Motor neuron (in vitro differentiated cells): ENCODE measurements around the gene NSUN2. TPM values are rescaled to one million over a fixed set of nuclear protein-coding genes. Genes with fewer than 3 reads are reported as not detected.
"Not testable (repeated sequence)": the region's sequence is repeated elsewhere in the genome, so short reads cannot be mapped to it uniquely, and the experiment has no call there.

Experiments
- ATAC-seq, 8 experiments: fragments of 200-7000 bp; cut with Tn5 transposase; replicated peaks in 6 of 8; 2 replicates each; pipeline ENCODE4 v1.8.0; 2021; ENCODE audit warnings: mild to moderate bottlenecking in 8 of 8, moderate library complexity in 8 of 8
- H3K27ac ChIP-seq, 2 donors: fragments of 250-450 bp; sonication (Bioruptor Pico); 2 replicates each; pipeline ENCODE4 v1.9.0; 2021; ENCODE audit warnings: antibody characterized with exemption in 2 of 2, mild to moderate bottlenecking in 2 of 2, moderate library complexity in 1 of 2
- H3K4me1 ChIP-seq, 2 donors: fragments of 250-450 bp; sonication (Bioruptor Pico); replicated peaks in 1 of 2; 2 replicates each; pipeline ENCODE4 v1.6.1; 2021; ENCODE audit warnings: antibody characterized with exemption in 2 of 2, mild to moderate bottlenecking in 2 of 2, moderate library complexity in 1 of 2
- H3K4me3 ChIP-seq, 5 donors: fragments of 250-450 bp; sonication (Bioruptor Pico); 2 replicates each; pipeline ENCODE4 v1.9.0; 2021; ENCODE audit warnings: antibody characterized with exemption in 5 of 5, mild to moderate bottlenecking in 5 of 5, moderate library complexity in 4 of 5
- WGBS, 10 experiments: fragments of 450-650 bp; shearing (Covaris generic); methylation state at CpG; one replicate each; pipeline ENCODE4 v1.0.0; 2022; 5-methylcytosine and 5-hydroxymethylcytosine counted together
- in situ Hi-C, 9 experiments: fragments of 400-800 bp; cut with MboI; loops; one replicate each; pipeline ENCODE4 v1.15.0; 2021; ENCODE audit warnings: low sequenced_read_pairs in 9 of 9, low pct_unique_long_range_greater_than_20kb in 2 of 9; ENCODE audit not compliant: unreplicated experiment in 9 of 9
- total RNA-seq, 8 experiments: library from RNA; unstranded; fragments of 300-600 nt; gene quantifications; 2 replicates each; pipeline versions ENCODE4 v1.2.3 to v1.2.4, GENCODE V29; 2022

The NSUN2 gene
- total RNA-seq, 8 experiments from 2014 or later: 20.6 to 86.7 (median 35.2) TPM

DNA sequence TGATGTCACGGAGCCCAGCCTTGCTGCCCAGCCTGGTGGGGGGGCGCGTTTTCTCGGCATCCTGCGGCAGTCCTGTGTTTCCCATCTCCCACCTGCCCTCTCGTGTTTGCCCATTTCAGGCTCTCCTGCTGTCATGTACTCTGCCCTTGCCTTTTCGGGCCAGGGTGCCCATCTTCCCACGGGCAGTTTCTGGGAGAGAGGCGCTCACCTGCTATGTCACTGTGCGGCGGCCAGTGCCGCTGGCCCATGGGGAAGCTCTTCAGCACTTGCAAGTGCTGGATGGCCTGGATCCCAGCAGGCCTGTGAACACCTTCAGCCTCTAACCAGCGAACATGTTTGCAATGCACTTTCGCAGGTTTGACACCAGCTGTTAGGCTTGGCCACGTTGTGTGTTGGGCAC is 33.9 kb upstream of the NSUN2 start:
- WGBS, 10 experiments: 80 to 100% (median 96%) methylated on average over 1 to 7 of the region's 15 CpGs; no CpG with 5 or more reads in 4 of the 10 experiments
- in situ Hi-C loops: no loop called here
- Histone ChIP-seq H3K4me3 (no peak overlapping the region), H3K4me1 (no peaks in the 10 kb centered on the region), H3K27ac (no peak overlapping the region)
- no peak for ATAC-seq

DNA sequence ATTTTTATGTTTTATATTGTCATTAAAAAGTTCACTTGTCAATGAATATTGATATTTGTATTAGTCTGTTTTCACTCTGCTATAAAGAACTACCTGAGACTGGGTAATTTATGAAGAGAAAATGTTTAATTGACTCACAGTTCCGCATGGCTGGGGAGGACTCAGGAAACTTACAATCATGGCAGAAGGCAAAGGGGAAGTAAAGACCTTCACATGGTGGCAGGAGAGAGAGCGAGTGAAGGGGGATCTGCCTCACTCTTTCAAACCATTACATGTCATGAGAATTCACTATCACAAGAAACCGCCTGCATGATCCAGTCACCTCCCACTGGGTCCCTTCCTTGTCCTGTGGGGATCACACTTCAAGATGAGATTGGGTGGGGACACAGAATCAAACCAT is 27.8 kb upstream of the NSUN2 start:
- in situ Hi-C loops: no loop called here
- 81 to 100% (median 94%) methylated on average over 2 to 3 of the region's 3 CpGs; no CpG with 5 or more reads in 2 of the 10 experiments for WGBS, 10 experiments
- Histone ChIP-seq H3K4me3 (no peak overlapping the region), H3K27ac (no peak overlapping the region), H3K4me1 (no peaks in the 10 kb centered on the region)
- peak in 1 of 8 experiments; percentile 60 for ATAC-seq

DNA sequence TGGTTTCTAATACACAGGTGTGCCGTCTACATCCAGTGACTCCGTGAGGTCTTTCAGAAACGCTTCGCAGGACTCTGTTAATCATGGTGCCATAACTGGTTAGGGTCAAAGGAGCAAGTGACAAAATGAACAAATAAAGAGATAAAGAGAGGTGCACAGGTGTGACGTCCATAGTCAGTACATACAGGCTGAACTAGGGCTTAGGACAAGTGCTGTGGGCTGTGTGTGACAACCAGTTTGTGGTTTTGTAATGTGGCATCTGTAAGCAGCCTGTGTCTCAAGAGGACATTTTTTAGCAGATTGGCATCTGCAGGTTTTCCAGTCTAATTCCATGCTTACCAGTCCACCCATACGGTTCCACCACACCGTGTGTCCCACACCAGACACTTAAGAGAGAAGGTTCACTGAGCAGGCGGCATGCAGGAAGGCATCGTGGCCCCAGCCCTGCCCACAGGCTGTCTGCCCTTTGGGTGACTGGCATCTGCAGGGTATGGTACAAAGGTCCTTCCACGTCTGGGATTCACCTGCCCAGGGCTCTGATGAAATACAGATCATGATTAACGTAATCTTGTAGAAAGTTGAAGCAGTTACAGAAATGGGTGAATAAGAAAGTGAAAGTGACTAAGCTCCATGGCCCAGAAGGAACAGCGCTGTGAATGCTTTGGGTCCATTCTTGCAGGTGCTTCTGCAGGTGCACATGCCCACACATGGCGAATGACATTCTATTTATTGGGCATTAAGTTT is 27.3 kb upstream of the NSUN2 start:
- H3K27ac ChIP-seq: no peak overlapping the region
- ATAC-seq: no peak
- in situ Hi-C loops: no loop called here
- H3K4me3 ChIP-seq: no peak overlapping the region
- H3K4me1 ChIP-seq: no peaks in the 10 kb centered on the region
- 87 to 100% (median 99%) methylated on average over 2 to 10 of the region's 13 CpGs for WGBS, 10 experiments

DNA sequence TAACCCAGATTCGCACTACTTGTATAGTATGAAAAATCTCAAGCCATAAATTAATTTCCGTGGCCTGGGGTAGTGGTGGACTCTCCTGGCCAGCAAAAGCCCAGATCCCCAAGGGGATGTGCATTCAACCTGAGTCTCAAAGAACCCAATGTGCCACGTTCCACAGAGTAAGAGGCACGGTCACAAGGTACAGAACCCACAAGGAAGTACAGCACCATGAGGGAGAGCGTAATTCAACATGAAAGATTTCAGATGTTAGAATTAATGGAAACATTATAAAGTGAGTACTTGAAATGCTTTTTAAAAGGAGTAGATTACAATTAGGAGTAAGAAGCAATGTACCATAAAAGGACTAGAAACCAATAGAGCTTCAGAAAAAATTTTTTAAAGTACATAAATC is 23.8 kb upstream of the NSUN2 start:
- no peak for ATAC-seq
- no peak overlapping the region for H3K4me3 ChIP-seq
- 94 to 100% (median 100%) methylated on average over 1 to 5 of the region's 5 CpGs; no CpG with 5 or more reads in 1 of the 10 experiments for WGBS, 10 experiments
- H3K4me1 ChIP-seq: no peaks in the 10 kb centered on the region
- H3K27ac ChIP-seq: no peak overlapping the region
- in situ Hi-C loops: no loop called here

DNA sequence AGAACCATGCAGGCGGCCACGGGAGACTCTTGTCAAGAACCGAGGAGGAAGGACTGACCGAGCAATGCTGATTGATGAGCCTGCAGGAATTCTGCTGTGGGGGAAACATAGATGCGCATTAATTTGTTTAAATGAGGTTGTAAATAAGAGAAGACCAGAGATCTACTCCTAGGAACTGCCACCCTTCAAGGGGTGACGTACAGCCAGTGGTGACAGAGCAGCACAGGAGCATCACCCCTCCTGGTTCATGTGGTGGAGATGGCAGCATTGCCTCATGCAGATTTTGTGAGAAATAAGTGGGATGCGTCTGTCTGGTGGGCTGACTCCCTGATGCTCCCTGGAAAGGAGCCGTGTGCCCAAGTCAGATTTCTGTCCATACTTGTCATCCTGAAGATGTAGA is 22.6 kb upstream of the NSUN2 start:
- no peaks in the 10 kb centered on the region for H3K4me1 ChIP-seq
- in situ Hi-C loops: no loop called here
- H3K27ac ChIP-seq: no peak overlapping the region
- ATAC-seq: peak in 4 of 8 experiments; percentile 21 to 61 (median 53)
- H3K4me3 ChIP-seq: no peak overlapping the region
- WGBS, 10 experiments: 64 to 100% (median 90%) methylated on average over 3 to 7 of the region's 8 CpGs; no CpG with 5 or more reads in 3 of the 10 experiments

DNA sequence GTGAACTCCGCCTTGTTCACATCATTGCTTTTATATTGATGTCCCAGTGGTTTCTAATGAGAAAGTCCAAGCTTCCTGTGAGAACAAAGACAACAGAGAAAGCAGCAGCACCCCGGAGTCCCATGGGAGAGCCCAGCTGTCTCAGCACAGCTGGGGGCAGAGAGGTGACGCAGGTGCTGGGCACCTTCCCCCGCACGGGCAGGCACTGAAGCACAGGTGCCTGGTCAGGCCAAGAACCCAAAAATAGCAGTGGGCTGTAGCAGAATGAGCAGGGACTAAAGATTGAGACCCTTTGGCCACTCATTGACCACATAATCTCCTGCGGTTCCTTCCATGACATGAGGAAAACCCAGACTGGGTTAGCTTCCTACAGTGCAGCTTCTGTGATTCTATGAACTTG is 19.2 kb upstream of the NSUN2 start:
- H3K4me3 ChIP-seq: no peak overlapping the region
- H3K27ac ChIP-seq: no peak overlapping the region
- ATAC-seq: no peak
- H3K4me1 ChIP-seq: no peaks in the 10 kb centered on the region
- in situ Hi-C loops: no loop called here
- WGBS, 10 experiments: 73 to 100% (median 98%) methylated on average over 1 to 5 of the region's 6 CpGs; no CpG with 5 or more reads in 2 of the 10 experiments

DNA sequence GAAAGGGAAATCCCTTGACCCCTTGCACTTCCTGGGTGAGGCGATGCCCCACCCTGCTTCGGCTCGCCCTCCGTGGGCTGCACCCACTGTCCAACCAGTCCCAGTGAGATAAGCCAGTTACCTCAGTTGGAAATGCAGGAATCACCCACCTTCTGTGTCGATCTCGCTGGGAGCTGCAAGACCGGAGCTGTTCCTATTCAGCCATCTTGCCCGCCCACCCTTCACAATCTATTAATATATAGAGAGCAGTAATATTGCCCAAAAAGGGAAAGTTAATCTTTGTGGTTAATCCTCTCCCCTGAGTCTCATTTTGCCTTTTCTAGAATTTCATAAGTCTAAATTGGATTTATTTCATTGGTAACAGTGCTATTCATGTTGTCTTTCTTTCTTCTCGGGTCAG is 16.8 kb upstream of the NSUN2 start:
- WGBS, 10 experiments: 88 to 100% (median 98%) methylated on average over 1 to 8 of the region's 9 CpGs; no CpG with 5 or more reads in 1 of the 10 experiments
- H3K27ac ChIP-seq: no peak overlapping the region
- no peak overlapping the region for H3K4me3 ChIP-seq
- in situ Hi-C loops: loop anchor here in 2 of 9 experiments (25.0 kb wide), 1 partner anchor 88 kb away; no protein-coding TSS in a partner anchor
- no peaks in the 10 kb centered on the region for H3K4me1 ChIP-seq
- ATAC-seq: no peak

DNA sequence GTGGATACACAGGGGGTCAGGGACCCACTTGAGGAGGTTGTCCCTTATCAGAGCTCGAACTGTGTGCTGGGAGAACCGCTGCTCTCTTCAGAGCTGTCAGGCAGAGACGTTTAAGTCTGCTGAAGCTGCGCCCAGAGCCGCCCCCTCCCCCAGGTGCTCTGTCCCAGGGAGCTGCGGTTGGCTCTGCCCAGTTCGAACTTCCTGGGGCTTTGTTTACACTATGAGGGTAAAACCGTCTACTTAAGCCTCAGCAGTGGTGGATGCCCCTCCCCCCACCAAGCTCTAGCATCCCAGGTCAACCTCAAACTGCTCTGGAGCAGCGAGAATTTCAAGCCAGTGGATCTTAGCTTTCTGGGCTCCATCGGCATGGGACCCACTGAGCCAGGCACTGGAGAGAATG is 16.3 kb upstream of the NSUN2 start:
- Histone ChIP-seq H3K27ac (no peak overlapping the region), H3K4me3 (no peak overlapping the region), H3K4me1 (no peaks in the 10 kb centered on the region)
- WGBS, 10 experiments: 60 to 100% (median 94%) methylated on average over 1 to 3 of the region's 10 CpGs; no CpG with 5 or more reads in 7 of the 10 experiments
- no peak for ATAC-seq
- in situ Hi-C loops: loop anchor here in 2 of 9 experiments (25.0 kb wide), 1 partner anchor 88 kb away; no protein-coding TSS in a partner anchor

DNA sequence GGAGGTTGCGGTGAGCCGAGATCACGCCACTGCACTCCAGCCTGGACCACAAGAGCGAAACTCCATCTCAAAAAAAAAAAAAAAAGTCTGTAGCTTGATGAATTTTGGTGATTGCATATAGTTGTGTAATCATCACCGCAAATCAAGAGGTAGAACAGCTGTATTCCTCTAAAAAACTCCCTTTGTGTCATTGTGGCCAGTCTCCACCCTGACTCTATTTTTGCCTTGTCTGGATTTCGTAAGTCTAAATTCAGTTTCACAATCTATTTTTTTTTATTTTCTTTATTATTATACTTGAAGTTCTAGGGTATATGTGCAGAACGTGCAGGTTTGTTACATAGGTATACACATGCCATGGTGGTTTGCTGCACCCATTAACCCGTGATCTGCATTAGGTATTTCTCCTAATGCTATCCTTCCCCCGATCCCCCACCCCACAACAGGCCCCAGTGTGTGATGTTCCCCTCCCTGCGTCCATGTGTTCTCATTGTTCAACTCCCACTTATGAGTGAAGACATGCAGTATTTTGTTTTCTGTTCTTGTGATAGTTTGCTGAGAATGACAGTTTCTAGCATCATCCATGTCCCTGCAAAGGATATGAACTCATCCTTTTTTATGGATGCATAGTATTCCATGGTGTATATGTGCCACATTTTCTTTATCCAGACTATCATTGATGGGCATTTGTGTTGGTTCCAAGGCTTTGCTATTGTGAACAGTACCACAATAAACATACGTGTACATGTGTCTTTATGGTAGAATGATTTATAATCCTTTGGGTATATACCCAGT is 12.9 kb upstream of the NSUN2 start:
- not testable (repeated sequence) for H3K4me3 ChIP-seq, H3K27ac ChIP-seq, H3K4me1 ChIP-seq
- ATAC-seq: peak in 1 of 8 experiments; percentile 58
- in situ Hi-C loops: loop anchor here in 2 of 9 experiments (25.0 kb wide), 1 partner anchor 92 kb away; no protein-coding TSS in a partner anchor
- WGBS, 10 experiments: 94 to 100% (median 98%) methylated on average over 3 to 8 of the region's 11 CpGs; no CpG with 5 or more reads in 2 of the 10 experiments

DNA sequence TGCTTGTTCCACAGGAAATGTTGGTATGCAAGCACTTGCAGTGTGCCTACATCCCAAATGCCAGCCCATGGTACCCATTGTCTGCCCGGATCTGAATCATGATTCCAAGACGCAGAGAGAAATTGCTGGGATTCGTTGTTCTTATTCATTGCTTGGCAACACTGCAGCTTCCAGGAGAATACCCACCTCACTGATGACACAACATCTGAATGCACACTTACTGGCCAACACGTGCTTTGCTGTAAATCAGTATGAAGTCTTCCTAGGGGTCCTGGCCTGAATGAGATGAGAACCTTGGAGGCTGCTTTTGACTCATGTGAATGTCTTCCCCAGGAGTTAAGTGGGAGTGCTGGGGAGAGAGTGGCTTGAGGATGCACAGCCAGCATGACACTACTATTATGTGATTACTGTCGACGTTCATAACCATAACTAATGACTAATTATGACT is 12.0 kb upstream of the NSUN2 start:
- H3K4me1 ChIP-seq: no peaks in the 10 kb centered on the region
- in situ Hi-C loops: loop anchor here in 2 of 9 experiments (25.0 kb wide), 1 partner anchor 92 kb away; no protein-coding TSS in a partner anchor

DNA sequence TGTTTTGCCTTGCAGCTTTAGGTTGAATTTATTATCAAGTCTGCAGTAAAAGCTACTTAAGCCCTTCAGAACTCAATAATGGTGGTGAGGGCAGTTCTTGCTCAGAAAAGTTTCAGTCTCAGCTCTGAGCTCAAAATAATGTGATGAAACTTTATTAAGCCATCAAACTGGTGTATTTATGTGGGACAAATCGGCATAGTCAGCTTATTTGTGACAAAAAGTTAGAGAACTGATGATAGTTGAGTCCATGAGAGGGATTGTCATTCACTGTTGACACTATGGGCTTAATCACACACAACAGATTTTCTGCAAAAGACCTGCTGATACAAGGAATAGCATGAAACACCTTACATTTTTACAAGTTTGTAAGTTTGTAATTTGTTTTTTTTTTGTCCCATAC is 9.8 kb upstream of the NSUN2 start:
- WGBS, 10 experiments: 29 to 100% (median 79%) methylated on average over 1 of the region's 1 CpG; no CpG with 5 or more reads in 4 of the 10 experiments
- in situ Hi-C loops: loop anchor here in 2 of 9 experiments (25.0 kb wide), 1 partner anchor 95 kb away; no protein-coding TSS in a partner anchor
- Histone ChIP-seq H3K27ac (no peak overlapping the region), H3K4me3 (no peak overlapping the region), H3K4me1 (no peaks in the 10 kb centered on the region)
- no peak for ATAC-seq

More for the DNA sequence above, 12.0 kb upstream of the NSUN2 start:
- WGBS, 10 experiments: 60 to 100% (median 93%) methylated on average over 1 to 4 of the region's 6 CpGs; no CpG with 5 or more reads in 3 of the 10 experiments
- ATAC-seq: peak in 3 of 8 experiments; percentile 64 to 94 (median 68)
- Histone ChIP-seq H3K27ac (no peak overlapping the region), H3K4me3 (no peak overlapping the region)

DNA sequence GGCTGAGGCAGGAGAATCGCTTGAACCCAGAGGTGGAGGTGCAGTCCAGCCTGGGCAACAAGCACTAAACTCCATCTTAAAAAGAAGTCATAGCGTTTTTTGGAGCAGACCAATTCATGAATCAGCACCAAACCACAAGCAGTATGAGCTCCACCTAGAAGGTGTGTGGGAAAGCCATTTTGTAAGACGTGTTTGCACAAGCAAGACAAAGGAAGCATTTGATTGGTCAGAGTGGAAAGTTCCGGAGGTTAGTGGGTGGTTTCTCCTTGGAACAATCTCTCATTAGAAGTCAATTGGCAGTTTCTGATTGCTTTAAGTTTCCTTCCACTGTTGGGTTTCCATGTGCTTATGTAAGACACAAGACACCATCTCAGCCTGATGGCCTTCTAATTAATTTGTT is 5.4 kb upstream of the NSUN2 start:
- Histone ChIP-seq H3K4me1 (peaks cover 6% of the 10 kb centered on the region in 2 donors), H3K4me3 (no peak overlapping the region), H3K27ac (no peak overlapping the region)
- in situ Hi-C loops: loop anchor here in 3 of 9 experiments (10.0 to 25.0 kb wide), 2 partner anchors 99 to 107 kb away; no protein-coding TSS in a partner anchor
- 33 to 100% (median 79%) methylated on average over 1 to 4 of the region's 4 CpGs; no CpG with 5 or more reads in 3 of the 10 experiments for WGBS, 10 experiments
- ATAC-seq: no peak
